Stomach (tissue), 4 donors: ENCODE data around the gene APOF.

Source experiments
- EP300 ChIP-seq: sonication (generic); formaldehyde crosslinking; IDR thresholded peaks from one replicate; pipeline ENCODE4 v1.6.1; 2017; ENCODE audit warnings: antibody characterized with exemption
- POLR2A ChIP-seq, 4 donors: fragments of 450-650 bp; IDR thresholded peaks; one replicate each; pipeline ENCODE4 v1.6.1; 2016; ENCODE audit warnings: antibody characterized with exemption in 4 of 4, control low read depth in 2 of 4, mild to moderate bottlenecking in 1 of 4, moderate library complexity in 1 of 4
- POLR2AphosphoS5 ChIP-seq, 3 donors: sonication (generic); formaldehyde crosslinking; IDR thresholded peaks; one replicate each; pipeline ENCODE4 v1.6.1; 2016; ENCODE audit warnings: antibody characterized with exemption in 3 of 3
- TF ChIP-seq, protein P1 (sequence below), 7 experiments: fragments of 450-650 bp in 4 of 7; fragments of 200-600 bp in 3 of 7; sonication (generic) in 3 of 7; IDR thresholded peaks; one replicate each; pipeline ENCODE4 v1.5.1; 2016 to 2019; ENCODE audit warnings: antibody characterized with exemption in 7 of 7, control low read depth in 2 of 7, mild to moderate bottlenecking in 1 of 7

DNA sequence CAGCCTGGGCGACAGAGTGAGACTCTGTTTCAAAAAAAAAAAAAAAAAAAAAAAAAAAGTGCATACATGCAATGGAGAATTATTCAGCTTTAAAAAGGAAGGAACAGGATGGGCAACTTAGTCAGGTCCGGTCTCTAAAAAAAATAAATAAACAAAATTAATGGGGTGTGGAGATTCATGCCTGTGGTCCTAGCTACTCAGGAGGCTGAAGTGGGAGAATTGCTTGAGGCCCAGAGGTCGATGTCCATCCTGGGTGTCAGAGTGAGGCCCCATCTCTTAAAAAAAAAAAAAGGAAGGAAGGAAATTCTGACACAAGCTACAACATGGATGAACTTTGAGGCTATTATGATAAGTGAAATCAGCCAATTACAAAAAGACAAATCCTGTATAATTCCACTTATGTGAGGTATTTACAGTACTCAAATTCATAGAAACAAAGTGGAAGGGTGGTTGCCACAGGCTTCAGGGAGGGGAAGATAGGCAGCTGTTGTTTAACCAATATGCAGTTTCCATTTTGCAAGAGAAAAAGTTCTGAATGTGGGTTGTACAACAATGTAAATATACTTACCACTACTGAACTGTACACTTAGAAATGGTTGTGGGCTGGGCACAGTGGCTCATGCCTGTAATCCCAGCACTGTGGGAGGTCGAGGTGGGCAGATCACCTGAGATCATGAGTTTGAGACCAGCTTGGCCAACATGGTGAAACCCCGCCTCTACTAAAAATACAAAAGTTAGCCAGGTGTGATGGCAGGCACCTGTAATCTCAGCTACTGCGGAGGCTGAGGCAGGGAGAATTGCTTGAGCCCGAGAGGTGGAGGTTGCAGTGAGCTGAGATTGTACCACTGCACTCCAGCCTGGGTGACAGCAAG is 12.3 kb upstream of the APOF start:
- TF ChIP-seq, protein P1, sequence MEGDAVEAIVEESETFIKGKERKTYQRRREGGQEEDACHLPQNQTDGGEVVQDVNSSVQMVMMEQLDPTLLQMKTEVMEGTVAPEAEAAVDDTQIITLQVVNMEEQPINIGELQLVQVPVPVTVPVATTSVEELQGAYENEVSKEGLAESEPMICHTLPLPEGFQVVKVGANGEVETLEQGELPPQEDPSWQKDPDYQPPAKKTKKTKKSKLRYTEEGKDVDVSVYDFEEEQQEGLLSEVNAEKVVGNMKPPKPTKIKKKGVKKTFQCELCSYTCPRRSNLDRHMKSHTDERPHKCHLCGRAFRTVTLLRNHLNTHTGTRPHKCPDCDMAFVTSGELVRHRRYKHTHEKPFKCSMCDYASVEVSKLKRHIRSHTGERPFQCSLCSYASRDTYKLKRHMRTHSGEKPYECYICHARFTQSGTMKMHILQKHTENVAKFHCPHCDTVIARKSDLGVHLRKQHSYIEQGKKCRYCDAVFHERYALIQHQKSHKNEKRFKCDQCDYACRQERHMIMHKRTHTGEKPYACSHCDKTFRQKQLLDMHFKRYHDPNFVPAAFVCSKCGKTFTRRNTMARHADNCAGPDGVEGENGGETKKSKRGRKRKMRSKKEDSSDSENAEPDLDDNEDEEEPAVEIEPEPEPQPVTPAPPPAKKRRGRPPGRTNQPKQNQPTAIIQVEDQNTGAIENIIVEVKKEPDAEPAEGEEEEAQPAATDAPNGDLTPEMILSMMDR (IDR thresholded peaks at IDR 0.05) = no peak
- no peak for TF ChIP-seq EP300
- TF ChIP-seq POLR2A (IDR thresholded peaks at IDR 0.05) = no peak
- TF ChIP-seq POLR2AphosphoS5 (IDR thresholded peaks at IDR 0.05) = no peak
